Transverse colon (tissue), 4 donors: ENCODE measurements around the gene ARHGEF10L. TPM values are rescaled to one million over a fixed set of nuclear protein-coding genes. Genes with fewer than 3 reads are reported as not detected.

Experiments used
- DNase-seq: peaks from one replicate; pipeline ENCODE4 v3.0.0-alpha.2; 2019
- H3K27ac ChIP-seq, 4 donors: fragments of 200-600 bp; sonication (generic); 2 replicates each; pipeline ENCODE4 v1.5.1; 2016 to 2018; ENCODE audit warnings: inconsistent platforms in 4 of 4
- H3K27me3 ChIP-seq: fragments of 200-600 bp; sonication (generic); 2 replicates; pipeline ENCODE4 v1.5.1; 2017; ENCODE audit warnings: inconsistent platforms
- H3K36me3 ChIP-seq, 4 donors: fragments of 200-600 bp; sonication (generic); 2 replicates each; pipeline ENCODE4 v1.5.1; 2017 to 2019; ENCODE audit warnings: inconsistent platforms in 4 of 4
- H3K4me1 ChIP-seq, 4 donors: fragments of 200-600 bp; sonication (generic); 2 replicates each; pipeline ENCODE4 v1.5.1; 2017 to 2020; ENCODE audit warnings: inconsistent platforms in 4 of 4
- H3K4me3 ChIP-seq, 4 donors: fragments of 200-600 bp; sonication (generic); 1 replicate in 1 of 4; 2 replicates in 3 of 4; pipeline versions ENCODE4 v1.5.1 to v1.6.1; 2017 to 2019; ENCODE audit warnings: inconsistent platforms in 4 of 4
- H3K9me3 ChIP-seq, 2 donors: fragments of 200-600 bp; sonication (generic); 2 replicates each; pipeline ENCODE4 v1.5.1; 2017 to 2019; ENCODE audit warnings: inconsistent platforms in 2 of 2
- CTCF ChIP-seq, 5 experiments: fragments of 200-600 bp in 3 of 5; fragments of 450-650 bp in 2 of 5; sonication (generic) in 3 of 5; IDR thresholded peaks; 1 replicate in 2 of 5; 2 replicates in 3 of 5; pipeline ENCODE4 v1.5.1; 2016 to 2017; ENCODE audit warnings: antibody characterized with exemption in 5 of 5, inconsistent platforms in 3 of 5, mild to moderate bottlenecking in 2 of 5, moderate library complexity in 1 of 5
- EP300 ChIP-seq: sonication (generic); formaldehyde crosslinking; IDR thresholded peaks from one replicate; pipeline ENCODE4 v1.6.1; 2017; ENCODE audit warnings: antibody characterized with exemption, low read depth
- POLR2A ChIP-seq: fragments of 450-650 bp; IDR thresholded peaks from one replicate; pipeline ENCODE4 v1.6.1; 2016; ENCODE audit warnings: antibody characterized with exemption, mild to moderate bottlenecking, moderate library complexity
- POLR2AphosphoS5 ChIP-seq, 3 donors: sonication (generic); formaldehyde crosslinking; IDR thresholded peaks; one replicate each; pipeline ENCODE4 v1.6.1; 2016; ENCODE audit warnings: antibody characterized with exemption in 3 of 3
- WGBS, 2 donors: methylation state at CpG; one replicate each; pipeline ENCODE4 v1.1.5; 2018; ENCODE audit warnings: low coverage in 1 of 2; 5-methylcytosine and 5-hydroxymethylcytosine counted together
- in situ Hi-C, 4 donors: fragments of 200-750 bp; cut with MboI; loops; one replicate each; pipeline versions ENCODE4 v1.15.0 to v1.15.1; 2017; ENCODE audit warnings: low sequenced_read_pairs in 3 of 4, low pct_ligation_motif_present in 1 of 4, low pct_unique_long_range_greater_than_20kb in 1 of 4
- intact Hi-C: fragments of 100-400 bp; cut with DNase I; formaldehyde crosslinking; loops from one replicate; pipeline ENCODE4 v1.15.1; 2023; ENCODE audit warnings: low total_unique reads
- total RNA-seq, 4 donors: library from RNA; depleted of rRNA; stranded (reverse); fragments of >200 nt; gene quantifications; one replicate each; pipeline ENCODE4 v1.1.0, GENCODE V29; 2016

The ARHGEF10L gene
- total RNA-seq, 4 donors from 2014 or later, result 115 to 326 (median 199) TPM

- DNase-seq, result no peak
- TF ChIP-seq CTCF (IDR thresholded peaks at IDR 0.05) (no peak), EP300 (no peak), POLR2AphosphoS5 (IDR thresholded peaks at IDR 0.05) (no peak), POLR2A (no peak)
- Histone ChIP-seq H3K9me3 (no peaks in the 10 kb centered on the region), H3K27me3 (no peaks in the 10 kb centered on the region), H3K4me1 (peaks cover 0 to 7% (median 3%) of the 10 kb centered on the region in 4 donors), H3K27ac (no peak overlapping the region), H3K36me3 (no peaks in the 10 kb centered on the region), H3K4me3 (no peak overlapping the region)
- WGBS, 2 donors, result 66 to 90% methylated on average over 3 of the region's 3 CpGs
- intact Hi-C loops (no loop called here), in situ Hi-C loops (no loop called here)
Measured at GRCh38 chr1:17675744-17676143, 136.2 kb downstream of the ARHGEF10L start.

GRCh38 chr1:17676387-17677060 lies 137.0 kb downstream of the ARHGEF10L start:
- DNase-seq, result no peak
- in situ Hi-C loops, result no loop called here
- H3K27ac ChIP-seq, result no peak overlapping the region
- H3K9me3 ChIP-seq, result no peaks in the 10 kb centered on the region
- H3K27me3 ChIP-seq, result no peaks in the 10 kb centered on the region
- no peaks in the 10 kb centered on the region for H3K36me3 ChIP-seq
- no peak for TF ChIP-seq POLR2A
- TF ChIP-seq CTCF (IDR thresholded peaks at IDR 0.05), result no peak
- no peak for TF ChIP-seq POLR2AphosphoS5 (IDR thresholded peaks at IDR 0.05)
- TF ChIP-seq EP300, result no peak
- H3K4me1 ChIP-seq, result peaks cover 0 to 6% (median 3%) of the 10 kb centered on the region in 4 donors
- intact Hi-C loops, result no loop called here
- WGBS, 2 donors, result 77% methylated on average over 11 of the region's 11 CpGs; no CpG with 5 or more reads in 1 of the 2 donors
- H3K4me3 ChIP-seq, result no peak overlapping the region

- H3K9me3 ChIP-seq, result no peaks in the 10 kb centered on the region
- in situ Hi-C loops, result no loop called here
- H3K27ac ChIP-seq, result no peak overlapping the region
- H3K4me3 ChIP-seq, result no peak overlapping the region
- no peaks in the 10 kb centered on the region for H3K4me1 ChIP-seq
- no peaks in the 10 kb centered on the region for H3K27me3 ChIP-seq
- no peak for TF ChIP-seq CTCF (IDR thresholded peaks at IDR 0.05)
- no peak for TF ChIP-seq POLR2AphosphoS5 (IDR thresholded peaks at IDR 0.05)
- TF ChIP-seq POLR2A, result no peak
- no peak for TF ChIP-seq EP300
- no peaks in the 10 kb centered on the region for H3K36me3 ChIP-seq
- DNase-seq, result no peak
- intact Hi-C loops, result no loop called here
- 40 to 83% methylated on average over 1 to 6 of the region's 6 CpGs for WGBS, 2 donors
Measured at GRCh38 chr1:17678011-17678410, 138.5 kb downstream of the ARHGEF10L start.

GRCh38 chr1:17679856-17680255 lies 140.4 kb downstream of the ARHGEF10L start:
- in situ Hi-C loops, result no loop called here
- Histone ChIP-seq H3K9me3 (no peaks in the 10 kb centered on the region), H3K27ac (no peak overlapping the region), H3K4me1 (no peaks in the 10 kb centered on the region), H3K27me3 (no peaks in the 10 kb centered on the region), H3K36me3 (no peaks in the 10 kb centered on the region), H3K4me3 (no peak overlapping the region)
- WGBS, 2 donors, result 81% methylated on average over 16 of the region's 16 CpGs; no CpG with 5 or more reads in 1 of the 2 donors
- TF ChIP-seq CTCF (IDR thresholded peaks at IDR 0.05), result no peak
- no peak for TF ChIP-seq EP300
- TF ChIP-seq POLR2AphosphoS5 (IDR thresholded peaks at IDR 0.05), result no peak
- no peak for TF ChIP-seq POLR2A
- intact Hi-C loops, result no loop called here
- no peak for DNase-seq
